ENCODE results near the gene NTMT1. TPM values are rescaled to one million over a fixed set of nuclear protein-coding genes. Genes with fewer than 3 reads are reported as not detected.
A peak's percentile ranks its signal among the peaks of the same experiment; 100 is the strongest.

Gene NTMT1
- total RNA-seq, 4 donors from 2014 or later = 1.8 to 30.8 (median 21.6) TPM

GRCh38 chr9:129615407-129616285, 10.3 kb upstream of the NTMT1 start:
- Histone ChIP-seq H3K36me3 (no peaks in the 10 kb centered on the region), H3K27me3 (no peaks in the 10 kb centered on the region), H3K9me3 (no peaks in the 10 kb centered on the region), H3K4me3 (no peak overlapping the region), H3K27ac (no peak overlapping the region), H3K4me1 (peaks cover 0 to 6% of the 10 kb centered on the region in 2 donors)
- intact Hi-C loops (cut with DNase I; ENCODE audit: low total_unique reads) = no loop called here
- DNase-seq = no peak
- TF ChIP-seq POLR2A (IDR thresholded peaks at IDR 0.05) (no peak), CTCF (IDR thresholded peaks at IDR 0.05) (no peak)

- intact Hi-C loops (cut with DNase I; ENCODE audit: low total_unique reads) = no loop called here
- TF ChIP-seq POLR2A (IDR thresholded peaks at IDR 0.05) = no peak
- no peak for TF ChIP-seq CTCF (IDR thresholded peaks at IDR 0.05)
- H3K9me3 ChIP-seq = no peaks in the 10 kb centered on the region
Observed at GRCh38 chr9:129617167-129617566, 8.8 kb upstream of the NTMT1 start.

GRCh38 chr9:129619787-129620668, 5.9 kb upstream of the NTMT1 start:
- Histone ChIP-seq H3K27ac (no peak overlapping the region), H3K4me3 (peak overlapping the region; percentile 26 to 35), H3K9me3 (no peaks in the 10 kb centered on the region), H3K36me3 (no peaks in the 10 kb centered on the region), H3K4me1 (no peaks in the 10 kb centered on the region), H3K27me3 (no peaks in the 10 kb centered on the region)
- peak in 1 of 4 experiments; percentile 13 for TF ChIP-seq CTCF (IDR thresholded peaks at IDR 0.05)
- no peak for TF ChIP-seq POLR2A (IDR thresholded peaks at IDR 0.05)
- intact Hi-C loops (cut with DNase I; ENCODE audit: low total_unique reads) = no loop called here
- DNase-seq = no peak

More at GRCh38 chr9:129617167-129617566, 8.8 kb upstream of the NTMT1 start:
- no peaks in the 10 kb centered on the region for H3K4me1 ChIP-seq
- DNase-seq = no peak
- no peaks in the 10 kb centered on the region for H3K27me3 ChIP-seq
- H3K36me3 ChIP-seq = no peaks in the 10 kb centered on the region
- no peak overlapping the region for H3K27ac ChIP-seq
- no peak overlapping the region for H3K4me3 ChIP-seq

GRCh38 chr9:129620669-129621295, 5.2 kb upstream of the NTMT1 start, which contains the start of gene C9orf50:
Gene C9orf50 (minus strand): TSS chr9:129621101. CDS start chr9:129620574, 527 bp downstream.
- no peaks in the 10 kb centered on the region for H3K36me3 ChIP-seq
- H3K27ac ChIP-seq = no peak within 1 kb of the TSS
- intact Hi-C loops (cut with DNase I; ENCODE audit: low total_unique reads) = no loop called here
- no peaks in the 10 kb centered on the region for H3K27me3 ChIP-seq
- peak within 1 kb of the TSS; percentile 26 to 35 for H3K4me3 ChIP-seq
- TF ChIP-seq POLR2A (IDR thresholded peaks at IDR 0.05) (no peak), CTCF (IDR thresholded peaks at IDR 0.05) (no peak)
- no peaks in the 10 kb centered on the region for H3K4me1 ChIP-seq
- H3K9me3 ChIP-seq = no peaks in the 10 kb centered on the region
- DNase-seq = no peak
